T47D (cell line): ENCODE data around the gene SLC23A1.
A peak's percentile ranks its signal among the peaks of the same experiment; 100 is the strongest.

Experiments used
- DNase-seq, 2 experiments: peaks; one replicate each; pipeline versions ENCODE4 v3.0.0 to v3.0.0-alpha.2; 2011 to 2012; ENCODE audit warnings: low read depth in 1 of 2, low spot score in 1 of 2
- JUND ChIP-seq: IDR thresholded peaks from 2 replicates; pipeline ENCODE4 v1.6.1; 2012; ENCODE audit warnings: low read depth
- in situ Hi-C: cut with HindIII; loops from 2 replicates; pipeline ENCODE4 v1.10.0; 2016; ENCODE audit warnings: low sequenced_read_pairs, low pct_unique_long_range_greater_than_20kb

Gene SLC23A1

GRCh38 chr5:139383275-139383992, at the start of gene SLC23A1:
Gene SLC23A1 (minus strand): TSS chr5:139383297. CDS start chr5:139383253, 44 bp downstream.
- in situ Hi-C loops = no loop called here
- no peak for DNase-seq
- no peak for TF ChIP-seq JUND

- in situ Hi-C loops = no loop called here
- TF ChIP-seq JUND = no peak
- no peak for DNase-seq
These were observed 48.6 kb upstream of the SLC23A1 start for GRCh38 chr5:139431706-139432105.

- DNase-seq = no peak
- TF ChIP-seq JUND = no peak
- in situ Hi-C loops = no loop called here
These were observed 46.9 kb upstream of the SLC23A1 start for GRCh38 chr5:139430015-139430414.

- TF ChIP-seq JUND = no peak
- in situ Hi-C loops = no loop called here
These were observed 43.2 kb upstream of the SLC23A1 start for GRCh38 chr5:139426203-139426885.

GRCh38 chr5:139425497-139425896, 42.4 kb upstream of the SLC23A1 start:
- DNase-seq = no peak
- in situ Hi-C loops = no loop called here
- TF ChIP-seq JUND = no peak

More at GRCh38 chr5:139426203-139426885, 43.2 kb upstream of the SLC23A1 start:
- DNase-seq = no peak

- in situ Hi-C loops = no loop called here
- no peak for TF ChIP-seq JUND
- peak; percentile 63 to 78 for DNase-seq
These were observed 39.3 kb upstream of the SLC23A1 start for GRCh38 chr5:139422307-139422893.

- no peak for DNase-seq
- in situ Hi-C loops = no loop called here
- no peak for TF ChIP-seq JUND
These were observed 36.4 kb upstream of the SLC23A1 start for GRCh38 chr5:139419226-139420192.

- no peak for TF ChIP-seq JUND
- in situ Hi-C loops = no loop called here
- no peak for DNase-seq
These were observed 35.7 kb upstream of the SLC23A1 start for GRCh38 chr5:139418793-139419192.

GRCh38 chr5:139417214-139417613, 34.1 kb upstream of the SLC23A1 start:
- in situ Hi-C loops = no loop called here
- DNase-seq = no peak
- TF ChIP-seq JUND = no peak

- TF ChIP-seq JUND = no peak
- DNase-seq = no peak
- in situ Hi-C loops = no loop called here
These were observed 33.6 kb upstream of the SLC23A1 start for GRCh38 chr5:139416651-139417050.

- TF ChIP-seq JUND = no peak
- in situ Hi-C loops = no loop called here
- DNase-seq = no peak
These were observed 32.8 kb upstream of the SLC23A1 start for GRCh38 chr5:139415869-139416268.

- no peak for DNase-seq
- TF ChIP-seq JUND = no peak
- in situ Hi-C loops = no loop called here
These were observed 32.2 kb upstream of the SLC23A1 start for GRCh38 chr5:139415221-139415861.
